Nasal cavity respiratory epithelium epithelial cell of viscerocranial mucosa (primary cell): ENCODE results near the gene KAT6B. TPM values are rescaled to one million over a fixed set of nuclear protein-coding genes. Genes with fewer than 3 reads are reported as not detected.

ENCODE experiments used
- total RNA-seq: library from RNA; depleted of rRNA; stranded (reverse); fragments of >200 nt; gene quantifications from 2 replicates; pipeline ENCODE4 v1.2.3, GENCODE V29; 2014

KAT6B gene
- total RNA-seq, result 9.9 and 21.6 TPM in 2 replicates

GRCh38 chr10:74826142-74827044, at the start of gene KAT6B:
TSS of gene KAT6B (plus strand) at chr10:74826600. CDS start at chr10:74842858, 16,258 bp downstream.

